ENCODE data around the gene PROC.

DNA sequence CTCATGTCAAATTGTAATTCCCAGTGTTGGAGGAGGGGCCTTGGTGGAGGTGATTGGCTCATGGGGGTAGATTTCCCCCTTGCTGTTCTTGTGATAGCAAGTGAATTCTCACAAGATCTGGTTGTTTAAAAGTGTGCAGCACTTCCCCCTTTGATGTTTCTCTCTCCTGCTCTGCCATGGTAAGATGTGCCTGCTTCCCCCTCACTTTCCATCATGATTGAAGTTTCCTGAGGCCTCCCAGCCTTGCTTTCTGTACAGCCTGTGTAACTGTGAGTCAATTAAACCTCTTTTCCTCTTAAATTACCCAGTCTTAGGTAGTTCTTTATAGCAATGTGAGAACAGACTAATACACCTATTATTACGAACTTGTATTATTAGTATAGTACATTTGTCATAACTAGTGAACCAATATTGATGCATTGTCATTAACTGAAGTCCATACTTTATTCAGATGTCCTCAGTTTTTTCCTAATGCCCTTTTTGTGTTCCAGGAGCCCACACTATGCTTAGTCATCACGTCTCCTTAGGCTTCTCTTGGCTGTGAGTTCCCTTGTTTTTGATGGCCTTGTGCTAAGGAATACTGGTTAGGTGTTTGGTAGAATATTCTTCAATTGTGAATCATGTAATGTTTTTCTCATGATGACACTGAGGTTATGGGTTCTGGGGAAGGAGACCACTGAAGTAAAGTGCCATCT is 25.9 kb upstream of the PROC start:
- TF ChIP-seq POLR2A (IDR thresholded peaks at IDR 0.05; ENCODE audit: low read length) (no peak), GATA1 (IDR thresholded peaks at IDR 0.05; ENCODE audit: low read depth, low read length) (no peak)

Measured in erythroblast (primary cell).